ENCODE data around the gene GPSM1. TPM values are rescaled to one million over a fixed set of nuclear protein-coding genes. Genes with fewer than 3 reads are reported as not detected.

Gene GPSM1
- total and polyA plus RNA-seq, 9 of the 15 experiments (the other 6 are each of a cell fraction or from before 2014, with no cell fraction given), result 0.04 to 14.2 (median 3.1) TPM

DNA sequence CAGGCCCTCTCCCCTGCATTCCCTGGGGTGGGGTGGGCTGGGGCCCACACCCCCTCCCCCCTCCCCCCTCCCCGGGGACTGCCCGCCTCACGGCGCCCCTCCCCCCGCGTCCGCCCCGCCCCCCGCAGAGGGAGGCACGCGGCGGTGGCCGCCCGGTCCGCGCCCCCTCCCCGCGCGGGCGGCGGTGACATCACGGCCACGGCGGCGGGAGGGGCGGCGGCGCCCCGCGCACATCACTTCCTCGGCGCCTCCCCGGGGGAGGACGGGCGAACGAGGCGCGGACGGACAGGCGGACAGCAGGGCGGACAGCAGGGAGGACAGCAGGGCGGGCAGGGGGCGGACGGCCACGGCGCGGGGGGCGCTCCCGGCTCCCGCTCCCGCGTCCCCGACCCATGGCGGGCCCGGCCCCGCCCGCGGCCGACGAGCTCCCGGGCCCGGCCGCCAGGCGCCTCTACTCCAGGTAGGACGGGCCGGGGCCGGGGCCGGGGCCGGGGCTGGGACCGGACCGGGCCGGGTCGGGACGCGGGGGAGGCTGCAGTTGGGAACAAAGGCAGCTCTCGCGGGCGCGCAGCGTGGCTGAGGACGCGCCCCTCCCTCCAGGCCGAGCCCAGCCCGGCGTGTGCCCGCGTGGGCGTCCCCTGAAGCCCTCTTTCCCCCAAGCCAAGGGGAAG lies at the start of gene GPSM1 (continued):
- TF ChIP-seq, protein P1, sequence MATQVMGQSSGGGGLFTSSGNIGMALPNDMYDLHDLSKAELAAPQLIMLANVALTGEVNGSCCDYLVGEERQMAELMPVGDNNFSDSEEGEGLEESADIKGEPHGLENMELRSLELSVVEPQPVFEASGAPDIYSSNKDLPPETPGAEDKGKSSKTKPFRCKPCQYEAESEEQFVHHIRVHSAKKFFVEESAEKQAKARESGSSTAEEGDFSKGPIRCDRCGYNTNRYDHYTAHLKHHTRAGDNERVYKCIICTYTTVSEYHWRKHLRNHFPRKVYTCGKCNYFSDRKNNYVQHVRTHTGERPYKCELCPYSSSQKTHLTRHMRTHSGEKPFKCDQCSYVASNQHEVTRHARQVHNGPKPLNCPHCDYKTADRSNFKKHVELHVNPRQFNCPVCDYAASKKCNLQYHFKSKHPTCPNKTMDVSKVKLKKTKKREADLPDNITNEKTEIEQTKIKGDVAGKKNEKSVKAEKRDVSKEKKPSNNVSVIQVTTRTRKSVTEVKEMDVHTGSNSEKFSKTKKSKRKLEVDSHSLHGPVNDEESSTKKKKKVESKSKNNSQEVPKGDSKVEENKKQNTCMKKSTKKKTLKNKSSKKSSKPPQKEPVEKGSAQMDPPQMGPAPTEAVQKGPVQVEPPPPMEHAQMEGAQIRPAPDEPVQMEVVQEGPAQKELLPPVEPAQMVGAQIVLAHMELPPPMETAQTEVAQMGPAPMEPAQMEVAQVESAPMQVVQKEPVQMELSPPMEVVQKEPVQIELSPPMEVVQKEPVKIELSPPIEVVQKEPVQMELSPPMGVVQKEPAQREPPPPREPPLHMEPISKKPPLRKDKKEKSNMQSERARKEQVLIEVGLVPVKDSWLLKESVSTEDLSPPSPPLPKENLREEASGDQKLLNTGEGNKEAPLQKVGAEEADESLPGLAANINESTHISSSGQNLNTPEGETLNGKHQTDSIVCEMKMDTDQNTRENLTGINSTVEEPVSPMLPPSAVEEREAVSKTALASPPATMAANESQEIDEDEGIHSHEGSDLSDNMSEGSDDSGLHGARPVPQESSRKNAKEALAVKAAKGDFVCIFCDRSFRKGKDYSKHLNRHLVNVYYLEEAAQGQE (IDR thresholded peaks at IDR 0.05; ENCODE audit: borderline replicate concordance), result 0 out of 2 replicates have a peak, but pooled peaks have one; percentile 18
- TF ChIP-seq, protein P1 (CRISPR knock-in tag; IDR thresholded peaks at IDR 0.05; ENCODE audit: low read depth), result no peak
- no peak for TF ChIP-seq ATF1 (CRISPR knock-in tag; IDR thresholded peaks at IDR 0.05)
- no peak for TF ChIP-seq ATF1 (tag; IDR thresholded peaks at IDR 0.05)
- TF ChIP-seq POLR2H (tag; IDR thresholded peaks at IDR 0.05; ENCODE audit: low read depth), result no peak
- TF ChIP-seq NONO (IDR thresholded peaks at IDR 0.05; ENCODE audit: low read depth in 2 of 2, low read length in 1 of 2), result 0 out of 4 replicates have a peak, but pooled peaks of 1 of the 2 experiments have one; percentile 29
- TF ChIP-seq ZNF263 (CRISPR knock-in tag; IDR thresholded peaks at IDR 0.05; ENCODE audit: borderline replicate concordance), result peak; percentile 75; the same call in 1 of the 2 replicates
- no peak for TF ChIP-seq TCF7L2 (IDR thresholded peaks at IDR 0.05; ENCODE audit: low read depth, low read length)
- peak; percentile 33; the same call in 1 of the 2 replicates for TF ChIP-seq JUN (IDR thresholded peaks at IDR 0.05; ENCODE audit: borderline replicate concordance, low read depth, low read length)
- no peak for TF ChIP-seq JUN (CRISPR knock-in tag; IDR thresholded peaks at IDR 0.05; ENCODE audit: borderline replicate concordance)
- TF ChIP-seq, protein P2, sequence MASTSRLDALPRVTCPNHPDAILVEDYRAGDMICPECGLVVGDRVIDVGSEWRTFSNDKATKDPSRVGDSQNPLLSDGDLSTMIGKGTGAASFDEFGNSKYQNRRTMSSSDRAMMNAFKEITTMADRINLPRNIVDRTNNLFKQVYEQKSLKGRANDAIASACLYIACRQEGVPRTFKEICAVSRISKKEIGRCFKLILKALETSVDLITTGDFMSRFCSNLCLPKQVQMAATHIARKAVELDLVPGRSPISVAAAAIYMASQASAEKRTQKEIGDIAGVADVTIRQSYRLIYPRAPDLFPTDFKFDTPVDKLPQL (IDR thresholded peaks at IDR 0.05; ENCODE audit: extremely low read depth, insufficient read length), result no peak
- no peak for TF ChIP-seq BHLHE40 (IDR thresholded peaks at IDR 0.05; ENCODE audit: low read length)
- no peak for TF ChIP-seq EZH2 (IDR thresholded peaks at IDR 0.05; ENCODE audit: borderline replicate concordance, low read depth, low read length)
- peak; percentile 91 for TF ChIP-seq CREM (IDR thresholded peaks at IDR 0.05; ENCODE audit: low read depth)
- no peak for TF ChIP-seq MYNN (IDR thresholded peaks at IDR 0.05)
- no peak for TF ChIP-seq MYNN (CRISPR knock-in tag; IDR thresholded peaks at IDR 0.05)
- TF ChIP-seq MYC (IDR thresholded peaks at IDR 0.05; ENCODE audit: low read depth, low read length), result peak; percentile 22; the same call in 1 of the 2 replicates
- no peak for TF ChIP-seq MYC (CRISPR knock-in tag; IDR thresholded peaks at IDR 0.05; ENCODE audit: borderline replicate concordance, low read depth)
- TF ChIP-seq EGR1 (conservative IDR thresholded peaks at IDR 0.05), result peak; percentile 46; the same call in 1 of the 2 replicates
- no peak for TF ChIP-seq TRIM24 (IDR thresholded peaks at IDR 0.05)
- TF ChIP-seq RAD51 (IDR thresholded peaks at IDR 0.05; ENCODE audit: borderline replicate concordance, low read depth), result no peak
- TF ChIP-seq SUPT5H (IDR thresholded peaks at IDR 0.05), result no peak
- no peak for TF ChIP-seq HNRNPLL (IDR thresholded peaks at IDR 0.05; ENCODE audit: low read depth, low read length, poor library complexity, severe bottlenecking)

Measured in K562 (cell line).